KOPT-K1 (cell line): Measurements from ENCODE around the gene C19orf67.

Experiments
- H3K27ac ChIP-seq: fragments of 200-600 bp; sonication (generic); 2 replicates; pipeline ENCODE4 v1.5.1; 2016; ENCODE audit warnings: antibody characterized with exemption, mild to moderate bottlenecking, low read depth, low read length; ENCODE audit not compliant: poor library complexity, severe bottlenecking
- H3K36me3 ChIP-seq: fragments of 200-600 bp; sonication (generic); 2 replicates; pipeline ENCODE4 v1.5.1; 2017; ENCODE audit warnings: antibody characterized with exemption, mild to moderate bottlenecking, low read length, moderate library complexity; ENCODE audit not compliant: insufficient read depth
- H3K9me3 ChIP-seq: fragments of 200-600 bp; sonication (generic); 2 replicates; pipeline ENCODE4 v1.5.1; 2017; ENCODE audit warnings: antibody characterized with exemption, low read length, mild to moderate bottlenecking; ENCODE audit not compliant: insufficient read depth, poor library complexity, severe bottlenecking

The C19orf67 gene

GRCh38 chr19:14114439-14114838 is 28.9 kb upstream of the C19orf67 start:
- H3K36me3 ChIP-seq, result peaks cover under 1% of the 10 kb centered on the region; the same call in 1 of the 2 replicates
- H3K27ac ChIP-seq, result no peak overlapping the region
- H3K9me3 ChIP-seq, result no peaks in the 10 kb centered on the region

GRCh38 chr19:14113762-14114414 is 28.3 kb upstream of the C19orf67 start:
- Histone ChIP-seq H3K27ac (peak overlapping the region; percentile 3), H3K9me3 (no peaks in the 10 kb centered on the region), H3K36me3 (no peaks in the 10 kb centered on the region)

- Histone ChIP-seq H3K9me3 (no peaks in the 10 kb centered on the region), H3K27ac (peak overlapping the region; percentile 44), H3K36me3 (no peaks in the 10 kb centered on the region; the same call in 1 of the 2 replicates)
These were observed 27.3 kb upstream of the C19orf67 start for GRCh38 chr19:14112809-14113385.

GRCh38 chr19:14112051-14112808 is 26.6 kb upstream of the C19orf67 start:
- H3K27ac ChIP-seq, result peak overlapping the region; percentile 44
- H3K9me3 ChIP-seq, result no peaks in the 10 kb centered on the region
- H3K36me3 ChIP-seq, result no peaks in the 10 kb centered on the region; the same call in 1 of the 2 replicates

GRCh38 chr19:14111486-14111885 is 25.9 kb upstream of the C19orf67 start:
- peak overlapping the region; percentile 44 for H3K27ac ChIP-seq
- H3K36me3 ChIP-seq, result peaks cover 5% of the 10 kb centered on the region; the same call in 1 of the 2 replicates
- H3K9me3 ChIP-seq, result no peaks in the 10 kb centered on the region

GRCh38 chr19:14110650-14111049 is 25.1 kb upstream of the C19orf67 start:
- peaks cover 13% of the 10 kb centered on the region; the same call in 1 of the 2 replicates for H3K36me3 ChIP-seq
- no peaks in the 10 kb centered on the region for H3K9me3 ChIP-seq
- no peak overlapping the region for H3K27ac ChIP-seq

GRCh38 chr19:14107581-14108461 is 22.2 kb upstream of the C19orf67 start:
- Histone ChIP-seq H3K36me3 (peaks cover 30% of the 10 kb centered on the region), H3K9me3 (no peaks in the 10 kb centered on the region), H3K27ac (no peak overlapping the region)

- no peaks in the 10 kb centered on the region for H3K9me3 ChIP-seq
- H3K36me3 ChIP-seq, result peaks cover 40% of the 10 kb centered on the region
- H3K27ac ChIP-seq, result no peak overlapping the region
These were observed 21.3 kb upstream of the C19orf67 start for GRCh38 chr19:14106840-14107239.

- Histone ChIP-seq H3K27ac (no peak overlapping the region), H3K9me3 (no peaks in the 10 kb centered on the region), H3K36me3 (peaks cover 47% of the 10 kb centered on the region)
These were observed 20.1 kb upstream of the C19orf67 start for GRCh38 chr19:14105680-14106079.

- no peaks in the 10 kb centered on the region for H3K9me3 ChIP-seq
- H3K36me3 ChIP-seq, result peaks cover 61% of the 10 kb centered on the region
- no peak overlapping the region for H3K27ac ChIP-seq
These were observed 17.7 kb upstream of the C19orf67 start for GRCh38 chr19:14103310-14103709.

- Histone ChIP-seq H3K36me3 (peaks cover 65% of the 10 kb centered on the region), H3K27ac (no peak overlapping the region), H3K9me3 (no peaks in the 10 kb centered on the region)
These were observed 17.2 kb upstream of the C19orf67 start for GRCh38 chr19:14102756-14103155.

- no peak overlapping the region for H3K27ac ChIP-seq
- no peaks in the 10 kb centered on the region for H3K9me3 ChIP-seq
- peaks cover 71% of the 10 kb centered on the region for H3K36me3 ChIP-seq
These were observed 16.6 kb upstream of the C19orf67 start for GRCh38 chr19:14102102-14102696.

- no peaks in the 10 kb centered on the region for H3K9me3 ChIP-seq
- peaks cover 72% of the 10 kb centered on the region for H3K36me3 ChIP-seq
- H3K27ac ChIP-seq, result no peak overlapping the region
These were observed 15.5 kb upstream of the C19orf67 start for GRCh38 chr19:14101003-14101545.

GRCh38 chr19:14097532-14098151 is 12.1 kb upstream of the C19orf67 start:
- Histone ChIP-seq H3K9me3 (peaks cover 11% of the 10 kb centered on the region), H3K27ac (no peak overlapping the region), H3K36me3 (peaks cover 48% of the 10 kb centered on the region)
